NCI-H2171 treated with DMSO at 0.1 percent for 48 hours (cell line): ENCODE measurements around the gene WIPF2.
A peak's percentile ranks its signal among the peaks of the same experiment; 100 is the strongest.

Experiments used
- DNase-seq: peaks from one replicate; lab custom pipeline; 2025; lab: John Stamatoyannopoulos, UW

The WIPF2 gene

DNA sequence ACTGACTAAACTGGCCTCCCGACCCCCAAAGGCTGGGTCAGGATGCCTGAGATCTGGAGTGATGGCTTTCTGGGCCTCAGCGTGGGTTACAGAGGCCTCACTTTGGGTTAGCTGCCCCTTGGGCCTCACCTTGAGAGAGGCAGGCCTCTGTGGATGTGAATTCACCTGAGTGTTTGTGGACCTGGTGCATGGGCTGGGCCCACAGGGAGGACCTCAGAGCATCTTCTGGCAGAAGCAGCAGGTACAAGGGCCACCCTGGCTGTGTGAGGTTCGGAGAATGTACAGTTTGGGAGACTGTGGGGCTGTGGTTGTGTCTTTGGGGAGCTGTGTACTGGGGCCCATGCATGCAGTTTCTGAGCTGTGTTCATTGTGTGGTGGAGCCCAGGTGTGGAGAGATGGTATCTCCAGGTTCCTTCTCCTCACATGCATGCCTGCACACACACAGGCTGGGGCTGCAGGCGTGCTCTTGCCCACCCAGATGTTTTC is 108.2 kb downstream of the WIPF2 start:
- DNase-seq = no peak

DNA sequence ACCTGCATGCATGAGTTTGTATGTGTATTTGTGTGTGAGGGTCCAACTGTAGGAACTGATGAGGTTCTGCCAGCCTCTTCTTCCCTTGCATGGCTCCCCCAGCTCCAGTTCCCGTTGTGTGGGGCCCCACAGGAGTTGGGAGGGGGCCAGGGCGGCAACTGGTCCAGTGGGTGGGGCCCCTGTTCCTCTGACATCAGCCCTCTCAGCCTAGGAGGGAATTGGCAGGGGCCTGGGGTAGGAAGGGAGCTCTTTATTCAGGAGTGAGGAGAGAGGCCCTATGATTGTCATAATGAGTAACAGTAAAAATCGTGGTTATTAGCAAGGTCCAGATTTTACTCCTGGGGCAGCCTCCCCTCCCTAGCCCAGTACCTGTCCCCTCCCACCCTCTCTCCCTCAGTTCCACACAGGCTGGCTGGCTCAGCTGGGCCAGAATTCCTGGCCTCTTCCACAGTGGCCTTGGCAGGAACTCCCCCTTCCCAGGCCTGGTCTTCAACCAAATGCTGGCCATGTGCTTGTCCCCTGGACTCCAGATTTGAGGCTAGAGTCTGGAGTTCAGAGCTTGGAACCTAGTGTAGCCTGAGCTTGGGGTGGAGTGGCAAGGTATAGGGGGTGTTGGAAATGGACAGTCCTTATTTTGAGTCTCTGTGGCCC is 108.8 kb downstream of the WIPF2 start:
- no peak for DNase-seq

DNA sequence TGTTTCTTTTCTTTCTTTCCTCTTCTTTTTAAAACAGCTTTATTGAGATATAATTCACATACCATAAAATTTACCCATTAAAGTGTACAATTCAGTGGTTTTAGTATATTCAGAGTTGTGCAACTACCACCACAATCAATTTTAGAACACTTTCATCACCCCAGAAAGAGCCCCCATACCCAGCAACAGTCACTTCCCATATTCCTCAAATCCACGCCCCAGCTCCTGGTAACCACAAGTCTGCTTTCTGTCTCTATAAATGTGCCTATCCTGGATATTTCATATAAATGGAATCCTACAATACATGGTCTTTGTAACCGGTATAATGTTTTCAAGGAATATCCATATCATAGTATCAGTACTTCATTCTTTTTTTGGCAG is 109.3 kb downstream of the WIPF2 start:
- DNase-seq = no peak

DNA sequence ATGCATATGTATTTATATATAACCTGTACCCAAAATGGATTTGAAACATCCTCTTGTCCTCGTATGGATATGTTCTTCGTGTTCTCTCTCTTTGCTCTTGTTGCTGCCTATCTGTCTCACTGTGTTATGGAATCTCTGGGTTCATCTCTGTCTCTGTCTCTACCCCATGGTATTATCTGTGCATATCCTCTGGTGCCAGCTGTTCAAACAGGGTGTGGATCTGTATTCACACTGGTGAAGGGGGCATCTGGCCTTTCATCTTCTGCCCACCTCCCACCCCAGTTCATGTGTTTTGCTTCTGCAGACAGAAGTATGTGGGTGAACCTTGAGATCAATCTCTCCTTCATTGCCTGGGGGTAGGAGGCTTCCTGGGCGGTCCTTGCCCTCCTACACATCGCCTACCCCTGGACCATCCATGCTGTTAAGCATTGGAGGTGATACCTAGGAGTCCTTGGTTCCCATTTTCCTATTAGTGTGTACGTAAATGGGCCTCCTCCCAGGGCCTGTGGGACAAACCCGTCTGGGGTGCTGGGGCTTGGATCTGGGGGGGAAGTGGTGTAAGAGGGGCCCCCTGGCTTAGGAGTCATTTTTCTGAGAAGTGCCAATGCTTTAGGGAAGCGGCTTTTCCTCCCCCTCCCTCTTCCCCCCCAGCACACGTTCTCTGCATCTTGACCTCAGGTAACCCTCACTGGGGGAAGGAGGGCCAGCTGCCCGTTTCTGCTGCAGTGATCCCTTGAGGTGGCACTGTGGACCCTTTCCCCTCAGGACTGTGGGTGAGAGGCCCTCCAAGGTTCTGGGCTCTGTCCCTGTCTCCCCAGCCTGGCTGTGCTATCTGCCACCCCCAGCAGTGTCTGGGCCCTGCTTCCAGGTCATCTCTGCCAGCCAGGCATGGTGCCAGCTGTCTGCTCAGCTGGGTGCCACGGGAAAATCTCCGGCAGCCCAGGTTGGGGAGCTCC is 111.0 kb downstream of the WIPF2 start:
- peak; percentile 56 for DNase-seq

DNA sequence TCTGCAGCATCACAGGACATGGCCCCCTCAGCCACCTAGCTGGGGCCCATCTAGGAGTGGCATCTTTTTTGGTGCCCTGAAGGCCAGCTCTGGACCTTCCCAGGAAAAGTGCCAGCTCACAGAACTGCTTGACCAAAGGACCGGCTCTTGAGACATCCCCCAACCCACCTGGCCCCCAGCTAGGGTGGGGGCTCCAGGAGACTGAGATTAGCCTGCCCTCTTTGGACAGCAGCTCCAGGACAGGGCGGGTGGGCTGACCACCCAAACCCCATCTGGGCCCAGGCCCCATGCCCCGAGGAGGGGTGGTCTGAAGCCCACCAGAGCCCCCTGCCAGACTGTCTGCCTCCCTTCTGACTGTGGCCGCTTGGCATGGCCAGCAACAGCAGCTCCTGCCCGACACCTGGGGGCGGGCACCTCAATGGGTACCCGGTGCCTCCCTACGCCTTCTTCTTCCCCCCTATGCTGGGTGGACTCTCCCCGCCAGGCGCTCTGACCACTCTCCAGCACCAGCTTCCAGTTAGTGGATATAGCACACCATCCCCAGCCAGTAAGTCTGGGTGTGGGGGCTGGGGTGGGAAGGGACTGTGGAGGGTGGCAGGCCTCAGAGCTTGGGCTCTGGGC is 111.9 kb downstream of the WIPF2 start:
- DNase-seq = no peak

DNA sequence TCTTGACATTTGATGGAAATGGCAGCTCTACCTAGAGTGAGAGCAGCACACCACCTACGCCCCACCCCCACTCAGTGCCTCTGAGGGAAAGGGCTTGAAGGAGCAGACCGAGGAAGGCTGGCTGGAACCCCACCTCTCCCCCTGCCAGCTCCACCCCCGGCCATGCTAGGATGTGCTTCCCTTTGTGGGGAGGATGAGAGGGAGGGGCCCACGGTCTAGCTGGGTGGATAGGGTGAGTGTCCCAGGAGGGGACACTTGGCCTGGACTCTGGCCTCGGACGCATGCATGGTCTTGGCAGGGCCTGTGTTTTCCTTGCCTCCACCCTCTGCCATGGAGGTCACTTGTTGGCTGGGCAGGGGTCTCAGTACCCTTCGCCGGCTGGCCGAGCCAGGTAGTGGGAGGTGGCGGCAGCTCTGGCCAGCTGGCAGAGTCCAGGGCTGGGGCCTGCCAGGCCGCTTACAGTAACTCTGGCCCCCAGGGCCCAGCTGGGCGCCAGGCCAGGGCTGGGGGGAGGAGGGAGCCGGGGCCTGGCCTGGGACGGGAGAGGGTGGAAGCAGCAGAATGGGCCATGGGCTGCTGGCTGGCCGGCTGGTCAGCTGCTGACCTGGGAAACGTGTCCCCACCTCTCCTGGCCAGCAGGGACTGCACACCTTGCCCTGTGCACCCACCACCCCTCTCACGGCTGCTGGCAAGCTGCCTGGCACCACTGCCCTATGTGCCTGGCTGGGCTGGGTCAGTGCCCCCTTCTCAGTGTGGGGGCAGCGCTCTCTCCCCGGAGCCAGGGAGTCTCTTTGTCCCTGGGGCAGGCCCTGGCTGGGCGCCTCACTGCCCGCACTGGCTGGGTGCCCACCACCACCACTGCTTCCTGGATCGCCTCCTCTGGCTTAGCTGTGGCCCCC is 112.9 kb downstream of the WIPF2 start:
- DNase-seq = no peak
